KOPT-K1 (cell line): Measurements from ENCODE around the gene MDFIC.

Source experiments
- H3K27ac ChIP-seq: fragments of 200-600 bp; sonication (generic); 2 replicates; pipeline ENCODE4 v1.5.1; 2016; ENCODE audit warnings: antibody characterized with exemption, mild to moderate bottlenecking, low read depth, low read length; ENCODE audit not compliant: poor library complexity, severe bottlenecking
- H3K36me3 ChIP-seq: fragments of 200-600 bp; sonication (generic); 2 replicates; pipeline ENCODE4 v1.5.1; 2017; ENCODE audit warnings: antibody characterized with exemption, mild to moderate bottlenecking, low read length, moderate library complexity; ENCODE audit not compliant: insufficient read depth
- H3K9me3 ChIP-seq: fragments of 200-600 bp; sonication (generic); 2 replicates; pipeline ENCODE4 v1.5.1; 2017; ENCODE audit warnings: antibody characterized with exemption, low read length, mild to moderate bottlenecking; ENCODE audit not compliant: insufficient read depth, poor library complexity, severe bottlenecking

Gene MDFIC

DNA sequence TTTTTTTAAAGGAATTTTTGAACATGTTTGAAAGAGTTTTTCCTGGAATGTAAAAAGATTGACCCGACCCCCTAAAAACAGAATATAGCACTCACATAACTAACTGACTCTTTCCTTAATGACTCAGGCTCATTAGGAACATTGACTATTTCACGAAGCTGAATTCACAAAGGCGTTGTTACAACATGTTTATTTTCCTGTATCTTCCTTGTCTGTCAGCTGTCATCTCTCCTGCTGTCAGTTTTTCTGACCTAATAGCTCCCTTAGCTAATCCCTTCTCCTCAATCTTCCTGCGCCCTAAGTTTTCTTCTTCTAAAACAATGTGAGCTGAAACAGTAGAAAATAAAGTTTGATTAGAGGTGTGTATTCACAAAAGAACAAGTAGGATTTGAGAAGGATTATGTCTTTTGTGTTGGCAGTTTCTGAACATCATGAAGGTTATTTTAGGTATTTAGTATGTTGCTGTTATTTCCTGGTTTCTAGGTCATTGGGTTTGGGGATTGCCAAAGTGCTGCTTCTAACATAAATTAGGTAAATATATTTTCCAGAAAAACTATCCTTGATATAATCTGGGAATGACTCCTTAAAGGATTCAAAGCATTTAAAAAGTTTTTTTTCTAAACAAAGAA lies 4.6 kb upstream of the MDFIC start:
- Histone ChIP-seq H3K36me3 (no peaks in the 10 kb centered on the region), H3K9me3 (no peaks in the 10 kb centered on the region), H3K27ac (no peak overlapping the region)

GRCh38 chr7:114919587-114919986 lies 2.3 kb upstream of the MDFIC start:
- H3K36me3 ChIP-seq: no peaks in the 10 kb centered on the region

GRCh38 chr7:114921631-114922025 lies 266 bp upstream of the MDFIC start:
- peak overlapping the region; percentile 85 for H3K27ac ChIP-seq
- H3K9me3 ChIP-seq: no peaks in the 10 kb centered on the region
- H3K36me3 ChIP-seq: no peaks in the 10 kb centered on the region; the same call in 1 of the 2 replicates

More at GRCh38 chr7:114919587-114919986, 2.3 kb upstream of the MDFIC start:
- Histone ChIP-seq H3K9me3 (no peaks in the 10 kb centered on the region), H3K27ac (no peak overlapping the region)

DNA sequence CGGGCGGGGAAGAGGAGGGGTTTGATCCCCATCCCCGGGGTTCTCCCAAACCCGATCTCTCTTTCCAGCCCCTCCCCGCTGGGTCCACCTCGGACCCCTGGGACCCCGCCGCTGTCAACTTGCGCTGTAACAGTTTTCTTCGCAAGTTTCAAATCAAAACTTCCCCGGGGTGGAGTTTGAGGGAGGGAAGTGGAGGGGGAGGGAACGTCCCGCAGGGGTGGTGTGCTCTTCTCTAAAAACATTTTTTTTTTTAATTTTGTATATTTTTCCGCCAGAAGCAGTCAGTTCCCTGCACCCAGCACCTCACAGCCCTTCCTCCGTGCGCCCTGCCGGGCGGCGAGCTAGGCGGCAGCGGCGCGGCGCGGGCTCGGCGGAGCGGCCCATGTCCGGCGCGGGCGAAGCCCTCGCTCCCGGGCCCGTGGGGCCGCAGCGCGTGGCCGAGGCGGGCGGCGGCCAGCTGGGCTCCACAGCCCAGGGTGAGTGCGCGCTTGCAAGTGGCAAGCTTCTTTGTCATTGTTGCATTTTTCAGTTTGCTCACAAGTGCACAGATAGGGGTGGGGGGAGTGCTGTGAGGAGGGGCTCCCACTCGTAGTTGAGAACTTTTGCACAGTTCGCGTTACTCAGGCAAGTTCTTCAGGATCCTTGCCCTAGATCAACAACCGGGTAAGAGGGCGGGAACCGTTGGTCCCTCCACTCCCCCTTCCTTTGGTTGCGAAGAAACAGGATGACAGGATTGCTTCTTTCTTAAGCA lies 933 bp downstream of the MDFIC start:
- Histone ChIP-seq H3K9me3 (no peaks in the 10 kb centered on the region), H3K27ac (peak overlapping the region; percentile 85), H3K36me3 (no peaks in the 10 kb centered on the region; the same call in 1 of the 2 replicates)

GRCh38 chr7:114923403-114923713 lies 1.5 kb downstream of the MDFIC start:
- no peaks in the 10 kb centered on the region for H3K9me3 ChIP-seq
- peak overlapping the region; percentile 85 for H3K27ac ChIP-seq
- H3K36me3 ChIP-seq: no peaks in the 10 kb centered on the region; the same call in 1 of the 2 replicates

DNA sequence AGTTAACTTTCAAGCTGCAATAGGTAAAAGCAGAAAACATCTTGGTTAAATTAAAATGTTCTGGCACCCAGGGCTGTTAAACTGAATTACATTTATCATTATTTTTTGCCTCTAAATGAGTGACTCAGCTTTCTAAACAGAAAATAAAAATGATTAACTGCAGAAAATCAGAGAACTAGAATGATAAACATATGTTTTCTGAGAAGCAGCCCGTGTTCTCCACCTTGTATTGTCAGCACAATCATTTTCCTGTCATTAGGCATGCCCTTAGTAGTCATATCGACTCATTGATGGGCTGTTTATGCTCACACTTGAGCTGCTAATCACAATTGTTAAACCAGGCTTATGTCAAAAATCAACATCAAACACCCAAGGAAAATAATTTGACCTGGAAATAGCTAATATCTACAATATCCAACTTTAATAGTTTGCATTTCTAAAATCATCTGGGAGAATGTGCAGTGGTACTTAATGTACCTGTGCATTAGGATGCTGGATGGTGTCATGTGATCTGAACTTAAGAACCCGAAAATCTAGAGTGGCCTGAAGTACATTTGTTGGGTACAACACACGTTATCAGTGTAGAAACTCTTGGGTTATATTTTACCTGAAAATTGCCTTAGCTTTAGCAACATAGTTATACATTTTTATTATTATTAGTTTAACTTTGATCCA lies 2.3 kb downstream of the MDFIC start:
- no peaks in the 10 kb centered on the region; the same call in 1 of the 2 replicates for H3K36me3 ChIP-seq
- H3K9me3 ChIP-seq: no peaks in the 10 kb centered on the region
- H3K27ac ChIP-seq: peak overlapping the region; percentile 85

DNA sequence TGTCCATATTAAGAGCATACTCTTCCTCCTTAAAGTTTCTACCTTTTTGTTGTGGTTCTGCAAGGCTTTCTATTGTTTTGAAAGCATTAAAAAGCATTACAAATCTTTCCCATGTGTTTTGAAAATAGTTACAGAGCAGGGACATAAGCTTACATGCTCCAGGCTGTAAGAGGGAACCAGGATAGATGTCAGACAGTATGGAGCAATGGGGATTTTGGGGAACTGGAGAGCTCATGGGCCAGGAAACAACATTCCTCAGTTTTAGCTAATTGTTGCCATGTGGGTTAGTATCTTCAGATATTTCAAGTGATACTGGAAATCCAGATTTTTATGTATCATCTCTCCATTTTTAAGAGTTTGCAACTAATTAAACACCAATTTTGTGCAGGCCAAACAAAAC lies 3.5 kb downstream of the MDFIC start:
- peak overlapping the region; percentile 85 for H3K27ac ChIP-seq
- peaks cover 6% of the 10 kb centered on the region; the same call in 1 of the 2 replicates for H3K36me3 ChIP-seq
- H3K9me3 ChIP-seq: no peaks in the 10 kb centered on the region

- peak overlapping the region; percentile 50 for H3K27ac ChIP-seq
Observed at GRCh38 chr7:114928060-114928459, 6.2 kb downstream of the MDFIC start.

GRCh38 chr7:114929570-114929969 lies 7.7 kb downstream of the MDFIC start:
- Histone ChIP-seq H3K27ac (peak overlapping the region; percentile 81), H3K36me3 (peaks cover 12% of the 10 kb centered on the region), H3K9me3 (no peaks in the 10 kb centered on the region)

More at GRCh38 chr7:114928060-114928459, 6.2 kb downstream of the MDFIC start:
- H3K36me3 ChIP-seq: peaks cover 6% of the 10 kb centered on the region; the same call in 1 of the 2 replicates
- H3K9me3 ChIP-seq: no peaks in the 10 kb centered on the region

GRCh38 chr7:114930107-114930661 lies 8.3 kb downstream of the MDFIC start:
- Histone ChIP-seq H3K27ac (peak overlapping the region; percentile 81), H3K36me3 (peaks cover 12% of the 10 kb centered on the region), H3K9me3 (no peaks in the 10 kb centered on the region)

- H3K9me3 ChIP-seq: no peaks in the 10 kb centered on the region
- H3K36me3 ChIP-seq: peaks cover 12% of the 10 kb centered on the region
- H3K27ac ChIP-seq: peak overlapping the region; percentile 81
Observed at GRCh38 chr7:114930829-114931655, 9.1 kb downstream of the MDFIC start.

GRCh38 chr7:114931656-114932011 lies 9.7 kb downstream of the MDFIC start:
- H3K27ac ChIP-seq: peak overlapping the region; percentile 81
- peaks cover 12% of the 10 kb centered on the region; the same call in 1 of the 2 replicates for H3K36me3 ChIP-seq
- H3K9me3 ChIP-seq: no peaks in the 10 kb centered on the region

DNA sequence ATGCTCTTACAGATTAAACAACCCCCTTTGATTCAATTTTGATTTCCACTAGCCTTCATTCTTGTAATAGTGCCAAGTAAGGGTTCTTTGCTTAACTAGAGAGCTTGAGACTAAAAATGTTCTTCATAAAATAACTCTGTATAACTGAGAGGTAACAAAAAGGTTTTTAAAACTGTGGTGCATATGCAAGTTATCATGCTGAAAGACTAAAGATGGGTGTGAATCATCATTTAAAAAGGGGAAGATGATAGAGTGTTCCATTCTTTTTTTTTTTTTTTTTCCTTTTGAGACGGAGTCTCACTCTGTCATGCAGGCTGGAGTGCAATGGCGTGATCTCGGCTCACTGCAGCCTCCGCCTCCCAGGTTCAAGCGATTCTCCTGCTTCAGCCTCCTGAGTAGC lies 11.1 kb downstream of the MDFIC start:
- no peaks in the 10 kb centered on the region for H3K9me3 ChIP-seq
- peak overlapping the region; percentile 81 for H3K27ac ChIP-seq
- peaks cover 16% of the 10 kb centered on the region; the same call in 1 of the 2 replicates for H3K36me3 ChIP-seq

DNA sequence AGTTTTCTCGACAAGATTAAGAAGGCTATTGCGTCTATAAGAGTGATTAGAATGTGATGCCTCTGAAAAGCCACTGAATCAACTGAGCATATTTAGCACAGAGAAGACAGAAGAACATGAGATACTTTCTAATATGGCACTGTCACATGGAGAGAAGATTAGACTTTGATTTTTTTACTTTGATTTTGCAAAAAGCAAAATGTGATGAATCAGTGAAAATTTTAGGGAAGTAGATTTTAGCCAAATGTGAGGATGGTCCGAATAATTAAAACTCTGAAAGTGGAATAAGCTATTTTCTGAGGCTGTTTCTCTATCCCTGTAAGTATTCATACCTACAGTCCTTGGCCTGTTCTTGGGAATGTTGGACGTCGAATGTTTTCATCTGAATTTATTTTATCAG lies 11.8 kb downstream of the MDFIC start:
- Histone ChIP-seq H3K9me3 (no peaks in the 10 kb centered on the region), H3K36me3 (peaks cover 19% of the 10 kb centered on the region; the same call in 1 of the 2 replicates), H3K27ac (no peak overlapping the region)
